Fibroblast of lung (primary cell): ENCODE measurements around the gene PRKCH.

Experiments
- EZH2 ChIP-seq: IDR thresholded peaks from 2 replicates; pipeline ENCODE4 v1.5.1; 2012; ENCODE audit warnings: low read length, control low read depth, mild to moderate bottlenecking; ENCODE audit errors: missing control alignments
- TF ChIP-seq, protein P1 (sequence below), 2 donors: IDR thresholded peaks in 1 of 2; conservative IDR thresholded peaks in 1 of 2; 1 replicate in 1 of 2; 2 replicates in 1 of 2; pipeline ENCODE4 v1.5.1; 2011 to 2012; ENCODE audit warnings: low read length in 2 of 2, control low read depth in 1 of 2, inconsistent platforms in 1 of 2, low read depth in 1 of 2, mild to moderate bottlenecking in 1 of 2

DNA sequence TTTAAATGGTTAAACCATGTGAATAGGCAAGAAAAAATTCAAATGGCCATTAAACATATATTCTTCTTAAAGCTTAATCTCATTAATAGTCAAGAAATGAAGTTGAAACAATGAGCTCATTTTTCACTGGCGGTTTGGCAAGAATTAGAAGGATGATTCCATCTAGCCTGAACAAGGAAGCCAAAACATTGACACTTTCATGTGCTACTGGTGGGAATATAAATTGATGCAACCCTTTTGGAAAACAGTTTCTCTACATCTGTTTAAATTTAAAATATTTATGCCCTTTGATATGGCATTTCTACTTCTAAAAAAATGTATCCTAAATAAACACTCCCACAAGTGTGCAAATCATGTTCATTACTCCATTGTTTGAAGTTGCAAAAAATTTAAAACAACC, 199.2 kb downstream of the PRKCH start:
- TF ChIP-seq, protein P1, sequence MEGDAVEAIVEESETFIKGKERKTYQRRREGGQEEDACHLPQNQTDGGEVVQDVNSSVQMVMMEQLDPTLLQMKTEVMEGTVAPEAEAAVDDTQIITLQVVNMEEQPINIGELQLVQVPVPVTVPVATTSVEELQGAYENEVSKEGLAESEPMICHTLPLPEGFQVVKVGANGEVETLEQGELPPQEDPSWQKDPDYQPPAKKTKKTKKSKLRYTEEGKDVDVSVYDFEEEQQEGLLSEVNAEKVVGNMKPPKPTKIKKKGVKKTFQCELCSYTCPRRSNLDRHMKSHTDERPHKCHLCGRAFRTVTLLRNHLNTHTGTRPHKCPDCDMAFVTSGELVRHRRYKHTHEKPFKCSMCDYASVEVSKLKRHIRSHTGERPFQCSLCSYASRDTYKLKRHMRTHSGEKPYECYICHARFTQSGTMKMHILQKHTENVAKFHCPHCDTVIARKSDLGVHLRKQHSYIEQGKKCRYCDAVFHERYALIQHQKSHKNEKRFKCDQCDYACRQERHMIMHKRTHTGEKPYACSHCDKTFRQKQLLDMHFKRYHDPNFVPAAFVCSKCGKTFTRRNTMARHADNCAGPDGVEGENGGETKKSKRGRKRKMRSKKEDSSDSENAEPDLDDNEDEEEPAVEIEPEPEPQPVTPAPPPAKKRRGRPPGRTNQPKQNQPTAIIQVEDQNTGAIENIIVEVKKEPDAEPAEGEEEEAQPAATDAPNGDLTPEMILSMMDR (conservative IDR thresholded peaks at IDR 0.05 in 1 of 2, IDR thresholded peaks at IDR 0.05 in 1 of 2; ENCODE audit: low read depth in 1 of 2, low read length in 2 of 2) = no peak
- TF ChIP-seq EZH2 = no peak
